OCI-LY7 (cell line): ENCODE measurements around the gene LRRC47. TPM values are rescaled to one million over a fixed set of nuclear protein-coding genes. Genes with fewer than 3 reads are reported as not detected.

ENCODE experiments used
- BruUV-seq: library from RNA; stranded (reverse); fragments of 400-500 nt; replicated peaks from 2 replicates; lab custom pipeline; 2021; lab: Mats Ljungman, UMichigan
- CTCF ChIA-PET: fragments of 300-600 bp; sonication (Branson Sonifier 250); formaldehyde crosslinking; loops from one replicate; lab custom pipeline; 2022; ENCODE audit warnings: antibody characterized with exemption; ENCODE audit not compliant: unreplicated experiment; lab: Charles Lee
- POLR2A ChIA-PET: fragments of 300-600 bp; sonication (Branson Sonifier 250); formaldehyde crosslinking; loops from one replicate; lab custom pipeline; 2022; ENCODE audit warnings: antibody characterized with exemption; lab: Charles Lee
- DNase-seq: peaks from one replicate; pipeline ENCODE4 v3.0.0-alpha.2; 2015; ENCODE audit warnings: low spot score
- H2AFZ ChIP-seq: fragments of 200-600 bp; sonication (generic), shearing (Covaris generic); 2 replicates; pipeline ENCODE4 v1.6.1; 2014; ENCODE audit warnings: mild to moderate bottlenecking, antibody characterized with exemption, low read length, moderate library complexity
- H3K27ac ChIP-seq: fragments of 200-600 bp; sonication (generic); 2 replicates; pipeline ENCODE4 v1.5.1; 2014; ENCODE audit warnings: mixed run types, low read depth, mild to moderate bottlenecking, moderate library complexity, low read length, inconsistent platforms; ENCODE audit not compliant: poor library complexity, severe bottlenecking
- H3K36me3 ChIP-seq: fragments of 200-600 bp; sonication (generic); 2 replicates; pipeline ENCODE4 v1.6.1; 2014; ENCODE audit warnings: mild to moderate bottlenecking, antibody characterized with exemption, low read length, moderate library complexity, mixed read lengths; ENCODE audit not compliant: insufficient read depth
- H3K4me1 ChIP-seq: fragments of 200-600 bp; sonication (generic); 2 replicates; pipeline ENCODE4 v1.5.1; 2014; ENCODE audit warnings: mild to moderate bottlenecking, low read length; ENCODE audit not compliant: insufficient read depth, poor library complexity, severe bottlenecking
- H3K4me2 ChIP-seq: fragments of 200-600 bp; sonication (generic); 2 replicates; pipeline ENCODE4 v1.6.1; 2014; ENCODE audit warnings: mild to moderate bottlenecking, low read length
- H3K4me3 ChIP-seq: fragments of 200-600 bp; sonication (generic); 2 replicates; pipeline ENCODE4 v1.5.1; 2014; ENCODE audit warnings: mild to moderate bottlenecking, low read depth, low read length; ENCODE audit not compliant: poor library complexity, severe bottlenecking
- H3K79me2 ChIP-seq: fragments of 200-600 bp; sonication (generic); 2 replicates; pipeline ENCODE4 v1.6.1; 2016; ENCODE audit warnings: low read depth, mild to moderate bottlenecking, low read length, moderate library complexity, mixed read lengths; ENCODE audit not compliant: insufficient read depth
- H3K9me2 ChIP-seq: fragments of 200-600 bp; sonication (generic); 2 replicates; pipeline ENCODE4 v1.6.1; 2016; ENCODE audit warnings: mild to moderate bottlenecking, low read length, mixed read lengths; ENCODE audit not compliant: insufficient read depth
- H3K9me3 ChIP-seq: fragments of 200-600 bp; sonication (generic); 2 replicates; pipeline ENCODE4 v1.6.1; 2014; ENCODE audit warnings: mild to moderate bottlenecking, mixed run types, low read length, mixed read lengths
- H4K20me1 ChIP-seq: fragments of 200-600 bp; sonication (generic); 2 replicates; pipeline ENCODE4 v1.6.1; 2014; ENCODE audit warnings: mild to moderate bottlenecking, antibody characterized with exemption, low read length, moderate library complexity, mixed read lengths; ENCODE audit not compliant: insufficient read depth
- EZH2phosphoT487 ChIP-seq: fragments of 200-600 bp; sonication (generic); IDR thresholded peaks from 2 replicates; pipeline ENCODE4 v1.6.1; 2018; ENCODE audit warnings: low read depth, borderline replicate concordance, mild to moderate bottlenecking, mixed run types, antibody characterized with exemption, low read length, moderate library complexity, mixed read lengths
- intact Hi-C: fragments of 100-400 bp; cut with micrococcal nuclease; formaldehyde crosslinking; loops from one replicate; pipeline ENCODE4 v1.10.0; 2022; ENCODE audit not compliant: unreplicated experiment
- total RNA-seq, 2 experiments: library from RNA; depleted of rRNA in 1 of 2; stranded (reverse); fragments of >200 nt in 1 of 2; shearing (Covaris generic) in 1 of 2; gene quantifications; 2 replicates each; pipeline ENCODE4 v1.2.3, GENCODE V29; 2014 to 2022
- TF ChIP-seq, protein P1 (sequence below): fragments of 200-600 bp; sonication (generic); conservative IDR thresholded peaks from 2 replicates; pipeline ENCODE4 v1.5.1; 2014; ENCODE audit warnings: mild to moderate bottlenecking, antibody characterized with exemption, low read length, moderate library complexity, mixed read lengths

Gene LRRC47
- total RNA-seq, 2 experiments from 2014 or later = 36.4 to 49.1 TPM

DNA sequence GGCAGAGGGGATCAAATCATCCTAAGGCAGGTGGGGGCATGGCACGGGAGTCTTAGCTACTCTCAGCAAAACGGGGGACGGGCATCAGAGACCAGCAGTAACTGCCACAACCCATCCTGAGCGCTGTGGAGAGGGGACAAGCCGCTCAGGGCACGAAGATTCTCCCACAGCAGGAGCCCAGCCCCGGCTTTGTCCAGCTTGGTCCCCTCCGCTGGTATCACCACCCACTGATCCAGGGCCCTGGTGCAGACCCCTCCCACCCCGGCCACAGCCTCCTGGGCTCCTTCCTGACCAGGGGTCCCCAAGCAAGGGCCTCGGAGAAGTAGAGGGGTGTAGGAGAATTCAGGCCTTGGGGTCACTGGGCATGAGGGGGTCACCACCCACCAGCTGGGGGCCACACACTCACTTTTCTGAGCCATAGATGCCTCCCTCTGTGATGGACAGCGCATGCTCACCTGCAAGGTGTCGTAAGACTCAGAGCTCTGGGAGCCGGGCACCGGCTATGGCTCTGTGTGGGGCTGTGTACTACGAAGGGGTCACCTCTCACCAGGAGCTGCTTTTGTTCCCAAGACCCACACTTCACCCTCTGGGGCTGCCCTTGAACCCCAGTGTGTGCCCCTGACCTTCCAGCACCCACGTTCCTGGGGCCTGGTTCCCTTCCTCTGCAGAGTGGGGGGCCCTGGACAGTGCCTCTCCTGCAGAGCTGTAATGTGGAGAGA is 26.1 kb downstream of the LRRC47 start:
- BruUV-seq = no TSS peak
- Histone ChIP-seq H2AFZ (no peak overlapping the region), H3K36me3 (no peaks in the 10 kb centered on the region), H3K79me2 (no peaks in the 10 kb centered on the region), H3K9me3 (no peaks in the 10 kb centered on the region), H3K4me2 (no peak overlapping the region), H4K20me1 (no peaks in the 10 kb centered on the region), H3K4me3 (no peak overlapping the region), H3K27ac (no peak overlapping the region), H3K4me1 (peaks cover 15% of the 10 kb centered on the region), H3K9me2 (no peaks in the 10 kb centered on the region)
- ChIA-PET CTCF (no interaction called here), POLR2A (no interaction called here)
- TF ChIP-seq, protein P1, sequence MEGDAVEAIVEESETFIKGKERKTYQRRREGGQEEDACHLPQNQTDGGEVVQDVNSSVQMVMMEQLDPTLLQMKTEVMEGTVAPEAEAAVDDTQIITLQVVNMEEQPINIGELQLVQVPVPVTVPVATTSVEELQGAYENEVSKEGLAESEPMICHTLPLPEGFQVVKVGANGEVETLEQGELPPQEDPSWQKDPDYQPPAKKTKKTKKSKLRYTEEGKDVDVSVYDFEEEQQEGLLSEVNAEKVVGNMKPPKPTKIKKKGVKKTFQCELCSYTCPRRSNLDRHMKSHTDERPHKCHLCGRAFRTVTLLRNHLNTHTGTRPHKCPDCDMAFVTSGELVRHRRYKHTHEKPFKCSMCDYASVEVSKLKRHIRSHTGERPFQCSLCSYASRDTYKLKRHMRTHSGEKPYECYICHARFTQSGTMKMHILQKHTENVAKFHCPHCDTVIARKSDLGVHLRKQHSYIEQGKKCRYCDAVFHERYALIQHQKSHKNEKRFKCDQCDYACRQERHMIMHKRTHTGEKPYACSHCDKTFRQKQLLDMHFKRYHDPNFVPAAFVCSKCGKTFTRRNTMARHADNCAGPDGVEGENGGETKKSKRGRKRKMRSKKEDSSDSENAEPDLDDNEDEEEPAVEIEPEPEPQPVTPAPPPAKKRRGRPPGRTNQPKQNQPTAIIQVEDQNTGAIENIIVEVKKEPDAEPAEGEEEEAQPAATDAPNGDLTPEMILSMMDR = no peak
- no peak for TF ChIP-seq EZH2phosphoT487
- DNase-seq = no peak
- intact Hi-C loops = loop anchor here (5.0 kb wide), 1 partner anchor 132 kb away; the partner anchor contains the start of gene C1orf174

DNA sequence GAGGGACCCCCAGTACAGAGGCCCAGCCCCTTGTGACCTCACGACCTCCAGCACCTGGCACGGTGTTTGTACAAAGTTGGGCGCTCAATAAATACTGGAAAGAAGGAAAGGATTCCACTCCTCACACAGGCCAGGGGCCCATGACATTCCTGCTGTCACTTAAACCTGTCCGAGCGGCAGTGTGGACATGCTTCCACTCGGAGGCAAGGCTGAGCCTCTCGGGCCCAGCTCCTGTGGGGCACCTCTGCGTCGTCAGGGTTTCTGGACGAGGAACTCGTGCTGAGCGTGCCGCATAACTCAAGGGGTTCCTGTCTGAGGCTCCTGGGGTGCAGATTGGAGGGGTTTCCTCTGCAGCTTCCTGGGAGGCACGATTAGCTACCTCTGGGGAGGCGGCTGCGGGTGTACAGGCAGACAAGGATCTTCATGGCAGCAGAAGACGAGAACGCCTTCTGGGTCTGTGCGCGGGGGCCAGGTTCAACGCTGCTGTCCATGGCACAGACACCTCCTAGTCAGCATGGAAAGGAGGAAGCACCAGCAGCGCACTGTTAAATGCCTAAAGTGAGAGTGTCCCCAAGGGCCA is 27.4 kb downstream of the LRRC47 start:
- ChIA-PET CTCF (no interaction called here), POLR2A (no interaction called here)
- peaks cover 14% of the 10 kb centered on the region for H3K4me1 ChIP-seq
- no peak overlapping the region for H2AFZ ChIP-seq
- H3K36me3 ChIP-seq = no peaks in the 10 kb centered on the region
- H4K20me1 ChIP-seq = no peaks in the 10 kb centered on the region
- TF ChIP-seq, protein P1 = no peak
- no peak for TF ChIP-seq EZH2phosphoT487
- no TSS peak for BruUV-seq
- H3K4me2 ChIP-seq = no peak overlapping the region
- H3K79me2 ChIP-seq = no peaks in the 10 kb centered on the region
- no peak overlapping the region for H3K27ac ChIP-seq
- no peak overlapping the region for H3K4me3 ChIP-seq
- no peaks in the 10 kb centered on the region for H3K9me3 ChIP-seq
- intact Hi-C loops = no loop called here
- H3K9me2 ChIP-seq = no peaks in the 10 kb centered on the region
- DNase-seq = no peak
